Mammary epithelial cell (primary cell): Measurements from ENCODE around the gene DTNB.

Source experiments
- EZH2 ChIP-seq: IDR thresholded peaks from 2 replicates; pipeline ENCODE4 v1.6.1; 2012; ENCODE audit warnings: low read length, inconsistent platforms, borderline replicate concordance
- TF ChIP-seq, protein P1 (sequence below), 2 donors: IDR thresholded peaks in 1 of 2; conservative IDR thresholded peaks in 1 of 2; 2 replicates each; pipeline ENCODE4 v1.5.1; 2011 to 2012; ENCODE audit warnings: inconsistent platforms in 2 of 2, low read length in 2 of 2, mild to moderate bottlenecking in 2 of 2, control low read depth in 1 of 2, low read depth in 1 of 2; ENCODE audit not compliant: insufficient read depth in 1 of 2; ENCODE audit errors: extremely low read depth in 1 of 2

GRCh38 chr2:25588576-25588975 is 84.8 kb downstream of the DTNB start:
- no peak for TF ChIP-seq EZH2
- TF ChIP-seq, protein P1, sequence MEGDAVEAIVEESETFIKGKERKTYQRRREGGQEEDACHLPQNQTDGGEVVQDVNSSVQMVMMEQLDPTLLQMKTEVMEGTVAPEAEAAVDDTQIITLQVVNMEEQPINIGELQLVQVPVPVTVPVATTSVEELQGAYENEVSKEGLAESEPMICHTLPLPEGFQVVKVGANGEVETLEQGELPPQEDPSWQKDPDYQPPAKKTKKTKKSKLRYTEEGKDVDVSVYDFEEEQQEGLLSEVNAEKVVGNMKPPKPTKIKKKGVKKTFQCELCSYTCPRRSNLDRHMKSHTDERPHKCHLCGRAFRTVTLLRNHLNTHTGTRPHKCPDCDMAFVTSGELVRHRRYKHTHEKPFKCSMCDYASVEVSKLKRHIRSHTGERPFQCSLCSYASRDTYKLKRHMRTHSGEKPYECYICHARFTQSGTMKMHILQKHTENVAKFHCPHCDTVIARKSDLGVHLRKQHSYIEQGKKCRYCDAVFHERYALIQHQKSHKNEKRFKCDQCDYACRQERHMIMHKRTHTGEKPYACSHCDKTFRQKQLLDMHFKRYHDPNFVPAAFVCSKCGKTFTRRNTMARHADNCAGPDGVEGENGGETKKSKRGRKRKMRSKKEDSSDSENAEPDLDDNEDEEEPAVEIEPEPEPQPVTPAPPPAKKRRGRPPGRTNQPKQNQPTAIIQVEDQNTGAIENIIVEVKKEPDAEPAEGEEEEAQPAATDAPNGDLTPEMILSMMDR (conservative IDR thresholded peaks at IDR 0.05 in 1 of 2, IDR thresholded peaks at IDR 0.05 in 1 of 2; ENCODE audit: extremely low read depth in 1 of 2, insufficient read depth in 1 of 2, low read depth in 1 of 2, low read length in 2 of 2), result no peak
